Smooth muscle cell of trachea (primary cell): ENCODE results near the gene EML5. TPM values are rescaled to one million over a fixed set of nuclear protein-coding genes. Genes with fewer than 3 reads are reported as not detected.

Experiments
- total RNA-seq: library from RNA; depleted of rRNA; stranded (reverse); fragments of >200 nt; gene quantifications from 2 replicates; pipeline ENCODE4 v1.2.1, GENCODE V29; 2014

Gene EML5
- total RNA-seq, result 0.44 and 0.50 TPM in 2 replicates

DNA sequence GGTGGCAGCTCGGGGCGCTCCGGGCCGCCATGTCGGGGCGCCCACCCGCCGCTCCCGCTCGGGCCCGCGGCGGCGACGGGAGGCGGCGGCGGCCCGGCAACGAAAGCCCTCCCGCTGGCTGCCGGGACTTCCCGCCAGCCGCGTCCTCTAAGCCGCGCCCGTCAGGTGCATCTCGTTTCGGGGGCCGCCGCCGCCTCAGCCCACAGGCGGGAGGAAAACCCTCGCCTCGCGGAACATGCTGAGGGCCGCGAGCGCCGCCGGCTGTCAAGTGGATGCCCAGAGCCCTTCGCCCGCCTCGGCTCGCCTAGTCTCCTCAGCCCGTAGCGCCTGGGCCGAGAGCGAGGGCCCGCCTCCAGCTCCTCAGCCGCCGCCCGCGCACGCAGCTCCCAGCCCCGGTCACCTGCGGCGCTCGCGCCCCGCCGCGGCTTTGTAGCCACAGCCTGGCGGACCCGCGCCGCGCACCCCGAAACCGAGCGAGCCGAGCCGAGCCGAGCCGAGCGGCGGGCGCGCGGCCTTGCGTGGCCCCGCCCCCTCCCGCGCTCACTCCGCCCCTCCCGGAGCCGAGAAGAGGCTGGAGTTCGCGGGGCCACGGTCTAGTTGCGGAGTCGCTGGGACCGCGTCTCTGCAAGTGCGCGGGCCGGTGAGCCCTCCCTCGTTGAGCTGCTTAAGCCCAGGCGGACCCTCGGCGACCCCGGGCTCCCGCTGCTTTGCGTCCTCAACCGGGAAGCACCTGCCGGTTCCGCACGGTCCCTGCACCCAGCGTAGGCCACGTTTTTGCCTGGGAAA lies at the start of gene EML5:
EML5 (minus strand) TSS at position 481 of the 786 bp plus-strand sequence; CDS start at position 31, 450 bp downstream.

DNA sequence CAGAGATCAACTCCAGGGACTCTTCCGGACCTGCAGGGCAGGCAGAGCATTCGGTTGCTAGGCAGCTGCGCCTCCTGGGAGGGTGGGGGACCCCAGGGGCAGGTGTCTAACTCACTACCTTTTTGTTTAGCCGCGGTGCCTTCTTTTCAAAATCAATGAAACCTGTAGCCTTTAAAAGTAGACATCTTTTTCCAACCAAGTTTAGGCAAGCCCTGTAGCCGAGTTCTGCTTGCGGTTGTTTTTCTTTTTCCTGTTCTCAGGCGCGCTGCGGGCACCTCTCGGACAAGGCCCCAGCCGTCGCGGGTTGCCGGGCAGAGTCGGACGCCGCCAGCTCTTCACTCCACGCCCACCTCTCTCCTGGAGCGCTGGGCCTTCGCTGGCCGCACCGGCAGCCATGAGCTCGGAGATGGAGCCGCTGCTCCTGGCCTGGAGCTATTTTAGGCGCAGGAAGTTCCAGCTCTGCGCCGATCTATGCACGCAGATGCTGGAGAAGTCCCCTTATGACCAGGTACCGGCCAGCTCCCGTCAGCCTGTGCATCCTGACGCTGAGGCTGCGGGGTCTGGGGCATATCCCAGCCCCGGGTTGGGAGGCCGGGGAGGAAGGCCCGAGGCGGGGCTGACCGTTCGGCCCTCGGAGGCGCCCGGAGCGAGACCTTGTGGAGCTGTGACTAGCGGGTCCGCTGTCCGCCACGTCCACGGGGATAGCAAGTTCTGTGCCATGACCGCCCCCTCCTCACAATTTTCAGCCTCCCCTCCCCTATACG lies 31.7 kb upstream of the EML5 start, which contains the start of gene TTC8:
TTC8 (plus strand) TSS at position 338 of the 764 bp plus-strand sequence; CDS start at position 395, 57 bp downstream.

DNA sequence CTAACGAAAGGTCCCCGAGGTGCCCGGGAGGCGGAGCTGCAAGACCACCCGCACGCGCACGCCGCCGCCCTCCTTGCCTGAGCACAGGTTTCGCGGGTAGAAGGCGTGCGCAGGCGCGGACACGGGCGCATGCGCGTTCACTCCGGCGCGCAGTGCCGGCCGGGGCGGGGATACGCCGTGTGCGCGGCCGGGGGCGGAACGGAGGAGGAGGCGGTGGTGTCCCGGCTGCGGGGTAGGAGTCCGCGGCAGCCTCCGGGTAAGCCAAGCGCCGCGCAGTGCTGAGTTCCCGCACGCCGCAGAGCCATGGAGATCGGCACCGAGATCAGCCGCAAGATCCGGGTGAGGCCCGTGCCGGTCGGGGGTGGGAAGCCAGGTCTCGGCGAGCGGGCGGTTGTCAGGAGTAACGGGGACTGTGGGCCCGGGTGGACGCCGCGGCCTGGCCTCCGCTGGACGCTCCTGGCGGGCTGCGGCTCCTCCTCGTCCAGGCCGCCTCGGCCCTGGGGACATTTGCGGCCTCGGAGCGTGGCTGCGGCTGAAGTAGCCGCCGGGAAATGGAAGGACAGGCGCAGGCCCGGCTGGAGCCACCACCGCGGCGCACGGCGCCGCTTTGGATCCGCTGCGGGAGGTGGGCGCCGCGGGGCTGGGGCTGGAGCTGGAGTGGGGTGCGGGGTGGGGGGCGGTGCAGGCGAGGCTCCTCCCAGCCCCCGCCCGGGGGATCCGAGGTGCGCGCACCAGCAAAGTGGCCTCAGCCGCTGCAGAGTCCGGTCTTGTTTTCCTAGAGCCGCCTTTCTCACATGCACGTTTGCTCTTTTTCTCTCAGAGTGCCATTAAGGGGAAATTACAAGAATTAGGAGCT lies 229.7 kb downstream of the EML5 start, which contains the start of gene ZC3H14:
ZC3H14 (plus strand) TSS at position 207 of the 856 bp plus-strand sequence; CDS start at position 304, 97 bp downstream.

Other genes with a start within 250 kb of the EML5 start
- gene PTPN21, start 237.9 kb downstream of the EML5 start, total RNA-seq, result 10.3 and 14.8 TPM in 2 replicates
- gene ZC3H14, start 229.9 kb downstream of the EML5 start, total RNA-seq, result 55.4 and 61.0 TPM in 2 replicates
- gene TTC8, start 31.7 kb upstream of the EML5 start, total RNA-seq, result 36.4 and 45.7 TPM in 2 replicates